ENCODE results near the gene STON2. TPM values are rescaled to one million over a fixed set of nuclear protein-coding genes. Genes with fewer than 3 reads are reported as not detected.

Gene STON2
- total RNA-seq, 1 experiment from 2014 or later: 12.3 TPM

GRCh38 chr14:81211844-81212243, 188.3 kb downstream of the STON2 start:
- no peaks in the 10 kb centered on the region for H4K20me1 ChIP-seq (ENCODE audit: low read length)

More at GRCh38 chr14:81211844-81212243, 188.3 kb downstream of the STON2 start:
- BruUV-seq (replicated peaks): no TSS peak
- Histone ChIP-seq H3K27ac (ENCODE audit: low read length) (no peak overlapping the region), H2AFZ (ENCODE audit: low read length) (no peak overlapping the region), H3K9me2 (replicated peaks; ENCODE audit: low read length) (no peaks in the 10 kb centered on the region), H3K27me3 (ENCODE audit: low read length) (no peaks in the 10 kb centered on the region), H3K4me2 (ENCODE audit: low read length) (no peak overlapping the region), H3K4me1 (ENCODE audit: insufficient read depth, low read length) (no peaks in the 10 kb centered on the region), H3F3A (ENCODE audit: low read length, unreplicated experiment) (no peaks in the 10 kb centered on the region), H3K9me3 (ENCODE audit: low read length) (no peaks in the 10 kb centered on the region), H3K9ac (ENCODE audit: low read length) (no peak overlapping the region), H3K36me3 (ENCODE audit: low read depth, low read length) (peaks cover 16% of the 10 kb centered on the region; the same call in 1 of the 2 replicates), H3K4me3 (ENCODE audit: low read length) (no peak overlapping the region), H3K79me2 (ENCODE audit: low read length) (peaks cover 52% of the 10 kb centered on the region)
- peak; percentile 38 for DNase-seq
- ChIA-PET CTCF (interaction anchor here (1.8 kb wide), 1 partner anchor 216 kb away, joined by 4 read pairs; no protein-coding TSS in a partner anchor), POLR2A (ENCODE audit: unreplicated experiment) (no interaction called here)
- intact Hi-C loops (cut with micrococcal nuclease): loop anchor here (1.0 to 5.0 kb wide), 2 partner anchors 216 to 260 kb away; no protein-coding TSS in a partner anchor
- 0 out of 2 replicates have a peak, but pooled peaks have one; percentile 58 for ATAC-seq
- TF ChIP-seq CTCF (conservative IDR thresholded peaks at IDR 0.05; ENCODE audit: low read depth, low read length): peak; percentile 59
- no peak for TF ChIP-seq EZH2phosphoT487 (IDR thresholded peaks at IDR 0.05; ENCODE audit: borderline replicate concordance, low read length)

Other genes starting within 250 kb of the STON2 start
- gene GTF2A1, start 179.4 kb downstream of the STON2 start, total RNA-seq (2014; rRNA removed): 20.7 and 24.4 TPM in 2 replicates
- gene SEL1L, start 133.5 kb upstream of the STON2 start, total RNA-seq (2014; rRNA removed): 41.0 and 46.9 TPM in 2 replicates